ENCODE data around the gene SPACA1. TPM values are rescaled to one million over a fixed set of nuclear protein-coding genes. Genes with fewer than 3 reads are reported as not detected.

Gene SPACA1
- total RNA-seq, 4 donors from 2014 or later, result not detected

DNA sequence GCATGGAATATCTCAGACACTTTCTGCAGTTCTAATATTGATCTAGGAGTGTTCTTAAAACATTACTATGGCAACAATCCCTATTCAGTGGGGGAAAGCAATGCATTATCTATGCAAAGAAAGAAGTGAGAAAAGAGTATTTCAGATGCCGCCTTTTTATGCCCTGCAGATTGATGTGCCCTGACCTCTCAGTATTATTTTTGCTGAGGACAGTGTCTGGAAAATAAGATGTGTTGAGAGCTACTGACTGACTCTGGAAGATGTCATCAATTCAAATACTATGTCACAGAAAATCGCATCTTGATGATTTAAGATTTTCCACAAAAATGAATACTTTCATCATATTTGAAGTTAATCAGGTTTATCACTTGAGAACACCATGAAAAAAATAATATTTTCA lies 22.9 kb upstream of the SPACA1 start:
- intact Hi-C loops (cut with DNase I), result no loop called here
- no peak overlapping the region for H3K27ac ChIP-seq
- H3K36me3 ChIP-seq, result no peaks in the 10 kb centered on the region
- no peak for DNase-seq
- no peaks in the 10 kb centered on the region for H3K9me3 ChIP-seq
- H3K4me1 ChIP-seq, result no peaks in the 10 kb centered on the region
- H3K27me3 ChIP-seq, result no peaks in the 10 kb centered on the region
- TF ChIP-seq, protein P1, sequence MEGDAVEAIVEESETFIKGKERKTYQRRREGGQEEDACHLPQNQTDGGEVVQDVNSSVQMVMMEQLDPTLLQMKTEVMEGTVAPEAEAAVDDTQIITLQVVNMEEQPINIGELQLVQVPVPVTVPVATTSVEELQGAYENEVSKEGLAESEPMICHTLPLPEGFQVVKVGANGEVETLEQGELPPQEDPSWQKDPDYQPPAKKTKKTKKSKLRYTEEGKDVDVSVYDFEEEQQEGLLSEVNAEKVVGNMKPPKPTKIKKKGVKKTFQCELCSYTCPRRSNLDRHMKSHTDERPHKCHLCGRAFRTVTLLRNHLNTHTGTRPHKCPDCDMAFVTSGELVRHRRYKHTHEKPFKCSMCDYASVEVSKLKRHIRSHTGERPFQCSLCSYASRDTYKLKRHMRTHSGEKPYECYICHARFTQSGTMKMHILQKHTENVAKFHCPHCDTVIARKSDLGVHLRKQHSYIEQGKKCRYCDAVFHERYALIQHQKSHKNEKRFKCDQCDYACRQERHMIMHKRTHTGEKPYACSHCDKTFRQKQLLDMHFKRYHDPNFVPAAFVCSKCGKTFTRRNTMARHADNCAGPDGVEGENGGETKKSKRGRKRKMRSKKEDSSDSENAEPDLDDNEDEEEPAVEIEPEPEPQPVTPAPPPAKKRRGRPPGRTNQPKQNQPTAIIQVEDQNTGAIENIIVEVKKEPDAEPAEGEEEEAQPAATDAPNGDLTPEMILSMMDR (IDR thresholded peaks at IDR 0.05), result no peak
- WGBS, 2 donors, result 70 to 82% methylated on average over 2 of the region's 2 CpGs
- H3K4me3 ChIP-seq (replicated peaks in 1 of 3), result no peak overlapping the region

DNA sequence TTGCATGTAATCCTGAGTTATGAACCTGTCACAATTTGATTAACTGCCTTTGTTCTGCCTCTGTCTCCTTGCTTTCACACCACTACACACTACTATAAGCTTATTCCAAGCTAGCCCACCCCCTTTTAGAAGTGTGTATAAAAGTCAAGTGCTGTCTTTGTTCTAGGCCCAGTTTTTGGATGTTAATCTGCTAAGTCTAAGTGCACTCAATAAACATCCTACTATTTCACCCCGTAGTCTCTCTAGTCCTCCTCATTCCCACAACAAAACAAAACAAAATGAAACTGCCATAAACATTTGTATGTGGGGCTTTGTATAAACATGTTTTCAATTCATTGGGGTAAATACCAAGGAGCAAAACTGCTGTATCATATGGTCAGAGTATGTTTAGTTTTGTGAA lies 16.1 kb upstream of the SPACA1 start:
- Histone ChIP-seq H3K4me1 (no peaks in the 10 kb centered on the region), H3K36me3 (no peaks in the 10 kb centered on the region), H3K27me3 (no peaks in the 10 kb centered on the region), H3K4me3 (replicated peaks in 1 of 3) (no peak overlapping the region), H3K27ac (no peak overlapping the region), H3K9me3 (no peaks in the 10 kb centered on the region)
- 81 to 86% methylated on average over 1 of the region's 1 CpG for WGBS, 2 donors
- intact Hi-C loops (cut with DNase I), result no loop called here
- TF ChIP-seq POLR2A (IDR thresholded peaks at IDR 0.05), result no peak
- TF ChIP-seq, protein P1 (IDR thresholded peaks at IDR 0.05), result no peak
- no peak for DNase-seq

DNA sequence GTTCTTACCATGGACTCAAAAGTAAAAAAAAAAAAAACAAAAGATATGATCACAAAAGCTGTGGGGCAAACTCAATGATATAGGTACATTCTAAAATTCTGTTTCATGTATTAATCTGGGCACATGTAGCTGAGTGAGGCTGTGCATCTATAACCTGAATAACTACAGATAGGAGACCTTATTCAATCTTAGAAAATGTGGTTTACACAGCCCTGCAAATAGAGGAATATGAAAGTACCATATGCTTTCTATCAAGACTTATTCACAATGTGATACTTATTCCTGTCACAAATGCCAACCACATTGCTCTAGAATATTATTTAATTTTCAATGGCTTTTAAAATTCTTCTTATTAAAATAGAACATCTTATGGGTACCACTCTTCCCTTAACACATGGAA lies 3.1 kb upstream of the SPACA1 start:
- intact Hi-C loops (cut with DNase I), result no loop called here
- no peak for DNase-seq
- H3K27ac ChIP-seq, result no peak overlapping the region
- no peaks in the 10 kb centered on the region for H3K27me3 ChIP-seq
- TF ChIP-seq POLR2A (IDR thresholded peaks at IDR 0.05), result no peak
- TF ChIP-seq, protein P1 (IDR thresholded peaks at IDR 0.05), result no peak
- H3K4me3 ChIP-seq (replicated peaks in 1 of 3), result no peak overlapping the region
- H3K36me3 ChIP-seq, result no peaks in the 10 kb centered on the region
- no peaks in the 10 kb centered on the region for H3K9me3 ChIP-seq
- H3K4me1 ChIP-seq, result no peaks in the 10 kb centered on the region

DNA sequence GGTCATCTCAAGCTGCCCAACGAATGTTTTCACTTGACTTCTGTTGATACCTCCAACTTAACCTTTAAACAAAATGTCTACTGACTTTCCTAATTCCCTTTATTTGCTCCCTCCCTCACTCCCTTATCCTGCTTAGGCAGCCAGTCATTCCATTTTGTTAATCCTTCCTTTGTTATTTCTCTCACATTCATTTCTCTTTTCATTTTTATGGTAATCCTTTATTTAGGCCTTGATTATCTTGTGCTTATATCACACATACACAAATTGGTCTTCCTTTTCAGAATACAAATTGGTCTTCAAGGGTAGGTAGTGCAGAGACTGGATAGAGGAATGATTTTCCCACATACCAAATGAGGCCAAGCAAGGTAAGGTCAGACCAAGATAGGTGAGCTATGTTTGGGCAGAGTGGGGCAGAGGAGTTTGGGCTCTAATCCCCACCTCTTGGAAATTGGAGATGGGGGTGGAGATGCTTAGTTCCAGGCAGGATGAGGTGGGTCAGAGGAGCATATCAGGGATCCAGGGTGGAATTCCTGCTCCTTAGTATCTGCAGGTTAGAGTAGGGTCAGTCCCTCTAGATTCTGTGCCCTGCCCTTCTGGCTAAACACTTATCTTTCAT lies 2.0 kb upstream of the SPACA1 start:
- H3K9me3 ChIP-seq, result no peaks in the 10 kb centered on the region
- TF ChIP-seq POLR2A (IDR thresholded peaks at IDR 0.05), result no peak
- TF ChIP-seq, protein P1 (IDR thresholded peaks at IDR 0.05), result no peak
- H3K27ac ChIP-seq, result no peak overlapping the region
- WGBS, 2 donors, result 74 to 82% methylated on average over 1 of the region's 1 CpG
- DNase-seq, result no peak
- intact Hi-C loops (cut with DNase I), result no loop called here
- H3K27me3 ChIP-seq, result no peaks in the 10 kb centered on the region
- H3K4me3 ChIP-seq (replicated peaks in 1 of 3), result no peak overlapping the region
- H3K36me3 ChIP-seq, result no peaks in the 10 kb centered on the region
- no peaks in the 10 kb centered on the region for H3K4me1 ChIP-seq

DNA sequence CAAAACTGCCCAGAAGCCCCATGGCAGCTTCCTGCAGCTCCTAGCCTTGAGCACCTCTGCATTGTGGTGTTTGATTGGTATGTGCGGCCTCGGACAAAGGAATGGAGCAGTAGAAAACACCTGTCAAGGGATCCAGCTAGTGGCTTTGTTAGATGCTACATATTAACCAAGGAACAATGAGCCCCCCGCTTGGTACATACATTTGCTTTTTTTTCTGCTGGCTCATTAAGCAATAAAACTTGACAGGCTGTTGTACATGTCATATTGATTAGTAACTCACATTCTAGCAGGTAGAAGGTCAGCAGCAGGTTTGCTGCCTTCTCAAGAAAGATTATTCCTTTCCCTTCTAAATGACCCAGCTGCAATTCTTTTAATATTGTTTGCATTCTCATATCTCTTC lies 937 bp downstream of the SPACA1 start:
- H3K4me3 ChIP-seq (replicated peaks in 1 of 3), result no peak overlapping the region
- DNase-seq, result no peak
- TF ChIP-seq, protein P1 (IDR thresholded peaks at IDR 0.05), result no peak
- TF ChIP-seq POLR2A (IDR thresholded peaks at IDR 0.05), result no peak
- H3K4me1 ChIP-seq, result no peaks in the 10 kb centered on the region
- H3K27ac ChIP-seq, result no peak overlapping the region
- H3K36me3 ChIP-seq, result no peaks in the 10 kb centered on the region
- 79 to 83% methylated on average over 3 of the region's 3 CpGs for WGBS, 2 donors
- intact Hi-C loops (cut with DNase I), result no loop called here
- no peaks in the 10 kb centered on the region for H3K9me3 ChIP-seq
- no peaks in the 10 kb centered on the region for H3K27me3 ChIP-seq
